Endothelial cell of umbilical vein (primary cell): ENCODE results near the gene FAM32A. TPM values are rescaled to one million over a fixed set of nuclear protein-coding genes. Genes with fewer than 3 reads are reported as not detected.

ENCODE experiments used
- BruUV-seq: library from RNA; stranded (reverse); fragments of 400-500 nt; replicated peaks from 2 replicates; lab custom pipeline; 2021; lab: Mats Ljungman, UMichigan
- CTCF ChIA-PET: fragments of 300-600, 350-600 bp; sonication (Branson Sonifier 250); formaldehyde crosslinking; loops from one replicate; lab custom pipeline; 2021; ENCODE audit warnings: antibody characterized with exemption, inconsistent platforms; lab: Charles Lee
- POLR2A ChIA-PET: fragments of 300-600, 350-600 bp; sonication (Branson Sonifier 250); formaldehyde crosslinking; loops from one replicate; lab custom pipeline; 2021; ENCODE audit warnings: antibody characterized with exemption, inconsistent platforms; lab: Charles Lee
- DNase-seq: peaks from one replicate; pipeline ENCODE4 v3.0.0-alpha.2; 2011; ENCODE audit warnings: low read depth, low spot score
- FAIRE-seq: peaks from 2 replicates; lab custom pipeline; 2011; peaks lifted over from hg19 to GRCh38; lab: Jason Lieb, UNC
- H2AFZ ChIP-seq: 2 replicates; pipeline ENCODE4 v1.6.0; 2012; ENCODE audit warnings: low read depth, low read length, control low read depth, inconsistent platforms
- H3K27ac ChIP-seq: 2 replicates; pipeline ENCODE4 v1.5.1; 2011; ENCODE audit warnings: low read depth, mild to moderate bottlenecking, control low read depth, low read length, moderate library complexity; ENCODE audit not compliant: insufficient read depth
- H3K27me3 ChIP-seq, 2 experiments: 2 replicates each; pipeline versions ENCODE4 v1.6.0 to v1.6.1; 2011; ENCODE audit warnings: low read length in 2 of 2, mixed read lengths in 1 of 2; ENCODE audit not compliant: control insufficient read depth in 2 of 2, insufficient read depth in 2 of 2
- H3K36me3 ChIP-seq, 2 experiments: 2 replicates in 1 of 2; 3 replicates in 1 of 2; pipeline ENCODE4 v1.5.1; 2011; ENCODE audit warnings: low read length in 2 of 2, mild to moderate bottlenecking in 1 of 2, moderate library complexity in 1 of 2; ENCODE audit not compliant: control insufficient read depth in 2 of 2, insufficient read depth in 2 of 2; ENCODE audit errors: extremely low read depth in 1 of 2
- H3K4me1 ChIP-seq: 3 replicates; pipeline ENCODE4 v1.5.1; 2011; ENCODE audit warnings: mild to moderate bottlenecking, low read length; ENCODE audit not compliant: control insufficient read depth, insufficient read depth; ENCODE audit errors: extremely low read depth
- H3K4me2 ChIP-seq: 2 replicates; pipeline ENCODE4 v1.6.1; 2011; ENCODE audit warnings: low read length, control low read depth, mixed read lengths; ENCODE audit not compliant: insufficient read depth
- H3K4me3 ChIP-seq, 3 experiments: fragments of 200-600 bp in 1 of 3; sonication (generic), shearing (Covaris generic) in 1 of 3; replicated peaks in 1 of 3; 2 replicates each; pipeline ENCODE4 v1.5.1; 2011 to 2016; ENCODE audit warnings: control low read depth in 3 of 3, low read length in 3 of 3, mild to moderate bottlenecking in 2 of 3, inconsistent platforms in 1 of 3, low read depth in 1 of 3, moderate library complexity in 1 of 3; ENCODE audit not compliant: insufficient read depth in 1 of 3
- H3K79me2 ChIP-seq: 2 replicates; pipeline ENCODE4 v1.6.0; 2012; ENCODE audit warnings: low read length, inconsistent platforms; ENCODE audit not compliant: control insufficient read depth, insufficient read depth
- H3K9ac ChIP-seq: replicated peaks from 2 replicates; pipeline ENCODE3; 2011; ENCODE audit warnings: low read length, control low read depth; ENCODE audit not compliant: insufficient read depth; ENCODE audit errors: extremely low read depth
- H3K9me1 ChIP-seq: replicated peaks from 3 replicates; pipeline ENCODE4 v1.6.0; 2011; ENCODE audit warnings: mild to moderate bottlenecking, low read length; ENCODE audit not compliant: control insufficient read depth, insufficient read depth; ENCODE audit errors: extremely low read depth
- H3K9me3 ChIP-seq: replicated peaks from 2 replicates; pipeline ENCODE4 v1.5.1; 2012; ENCODE audit warnings: low read length, inconsistent platforms; ENCODE audit not compliant: control insufficient read depth, insufficient read depth
- H4K20me1 ChIP-seq: replicated peaks from 2 replicates; pipeline ENCODE3; 2011; ENCODE audit warnings: mild to moderate bottlenecking, low read length; ENCODE audit not compliant: control insufficient read depth, insufficient read depth; ENCODE audit errors: extremely low read depth
- CTCF ChIP-seq, 2 donors: IDR thresholded peaks; 1 replicate in 1 of 2; 2 replicates in 1 of 2; pipeline ENCODE4 v1.5.1; 2011; ENCODE audit warnings: low read length in 2 of 2, mild to moderate bottlenecking in 2 of 2, moderate library complexity in 2 of 2, control low read depth in 1 of 2, inconsistent platforms in 1 of 2, low read depth in 1 of 2; ENCODE audit not compliant: insufficient read depth in 1 of 2; ENCODE audit errors: extremely low read depth in 1 of 2
- EZH2 ChIP-seq: IDR thresholded peaks from 2 replicates; pipeline ENCODE4 v1.6.1; 2012; ENCODE audit warnings: borderline replicate concordance, low read depth, mild to moderate bottlenecking, moderate library complexity, low read length, inconsistent platforms; ENCODE audit not compliant: severe bottlenecking
- FOS ChIP-seq: IDR thresholded peaks from 2 replicates; pipeline ENCODE4 v1.6.1; 2011; ENCODE audit warnings: mild to moderate bottlenecking, low read length, moderate library complexity, borderline replicate concordance; ENCODE audit not compliant: insufficient read depth
- GATA2 ChIP-seq: IDR thresholded peaks from 2 replicates; pipeline ENCODE4 v1.7.0; 2011; ENCODE audit warnings: low read depth, mild to moderate bottlenecking, moderate library complexity, mixed read lengths, low read length; ENCODE audit not compliant: insufficient read length, insufficient read depth
- JUN ChIP-seq: IDR thresholded peaks from 2 replicates; pipeline ENCODE4 v1.6.1; 2011; ENCODE audit warnings: borderline replicate concordance, low read depth; ENCODE audit not compliant: insufficient read length, insufficient read depth
- MAX ChIP-seq: IDR thresholded peaks from 2 replicates; pipeline ENCODE4 v1.6.1; 2011; ENCODE audit not compliant: insufficient read depth, insufficient read length
- MYC ChIP-seq: IDR thresholded peaks from one replicate; pipeline ENCODE4 v1.6.1; 2011; ENCODE audit warnings: mild to moderate bottlenecking, low read depth, low read length
- POLR2A ChIP-seq: IDR thresholded peaks from 2 replicates; pipeline ENCODE4 v1.6.1; 2012; ENCODE audit warnings: low read depth, mild to moderate bottlenecking, control low read depth, low read length
- POLR2AphosphoS5 ChIP-seq: IDR thresholded peaks from 2 replicates; pipeline ENCODE4 v1.6.1; 2012; ENCODE audit warnings: low read depth, mild to moderate bottlenecking, control low read depth, low read length, moderate library complexity; ENCODE audit not compliant: insufficient read depth
- dilution Hi-C: fragments of 300-500 bp; cut with MboI; formaldehyde crosslinking; loops from one replicate; pipeline ENCODE4 v1.15.0; 2019; ENCODE audit warnings: low sequenced_read_pairs; ENCODE audit not compliant: extremely low pct_ligation_motif_present
- intact Hi-C: fragments of 100-400 bp; cut with micrococcal nuclease; formaldehyde crosslinking; loops from one replicate; pipeline ENCODE4 v1.10.0; 2022
- polyA plus RNA-seq, 4 experiments: library from polyadenylated mRNA; depleted of rRNA in 3 of 4; stranded (reverse) in 3 of 4; unstranded in 1 of 4; fragments of >200 nt; gene quantifications; 2 replicates each; pipeline versions ENCODE4 v1.2.1 to v1.2.3, GENCODE V29; 2011 to 2012; ENCODE audit warnings: missing spikeins in 1 of 4
- total RNA-seq: library from RNA; stranded (reverse); gene quantifications from 2 replicates; pipeline ENCODE4 v1.2.3, GENCODE V29; 2021

The FAM32A gene
- total and polyA plus RNA-seq, 2 donors (not counting 3 experiments of a cell fraction or from before 2014, with no cell fraction given): 82.8 to 130 TPM

GRCh38 chr19:16227837-16228636 lies 42.8 kb downstream of the FAM32A start:
- DNase-seq (no peak), FAIRE-seq (no peak)
- ChIA-PET CTCF (no interaction called here), POLR2A (no interaction called here)
- no peaks in the 10 kb centered on the region for H3K9me3 ChIP-seq
- H2AFZ ChIP-seq: no peak overlapping the region
- no peaks in the 10 kb centered on the region for H3K4me1 ChIP-seq
- H3K27me3 ChIP-seq: no peaks in the 10 kb centered on the region
- H3K9me1 ChIP-seq: no peaks in the 10 kb centered on the region
- no peak overlapping the region for H3K27ac ChIP-seq
- dilution Hi-C loops: no loop called here
- intact Hi-C loops: no loop called here
- peaks cover 3% of the 10 kb centered on the region for H3K79me2 ChIP-seq
- H3K36me3 ChIP-seq: peaks cover 10 to 65% of the 10 kb centered on the region in 2 experiments
- BruUV-seq: no TSS peak
- no peak overlapping the region for H3K9ac ChIP-seq
- no peak for TF ChIP-seq POLR2AphosphoS5
- TF ChIP-seq JUN: no peak
- no peak for TF ChIP-seq GATA2
- TF ChIP-seq FOS: no peak
- TF ChIP-seq CTCF (IDR thresholded peaks at IDR 0.05; ENCODE audit: extremely low read depth in 1 of 2, insufficient read depth in 1 of 2, low read depth in 1 of 2, low read length in 2 of 2): no peak
- no peak for TF ChIP-seq MYC
- no peak for TF ChIP-seq MAX
- TF ChIP-seq POLR2A: no peak
- no peak for TF ChIP-seq EZH2
- H4K20me1 ChIP-seq: no peaks in the 10 kb centered on the region
- H3K4me3 ChIP-seq: no peak overlapping the region
- H3K4me2 ChIP-seq: no peak overlapping the region
